Natural killer cell (primary cell): ENCODE measurements around the gene HNRNPK. TPM values are rescaled to one million over a fixed set of nuclear protein-coding genes. Genes with fewer than 3 reads are reported as not detected.
A peak's percentile ranks its signal among the peaks of the same experiment; 100 is the strongest.

Experiments used
- ATAC-seq, 3 donors: fragments of 150-1000 bp in 2 of 3; fragments of 200-7000 bp in 1 of 3; cut with Tn5 transposase; 1 replicate in 1 of 3; 2 replicates in 2 of 3; pipeline ENCODE4 v1.10.0; 2021; ENCODE audit warnings: mild to moderate bottlenecking in 2 of 3, moderate library complexity in 2 of 3
- DNase-seq, 2 donors: peaks; one replicate each; pipeline versions ENCODE4 v3.0.0 to v3.0.0-alpha.2; 2013 to 2021; ENCODE audit warnings: mixed read lengths in 1 of 2
- H3K27ac ChIP-seq: one replicate; pipeline ENCODE4 v1.5.1; 2013; ENCODE audit warnings: mild to moderate bottlenecking, low read length
- H3K27me3 ChIP-seq: one replicate; pipeline ENCODE4 v1.6.1; 2013; ENCODE audit warnings: low read length; ENCODE audit not compliant: control insufficient read depth, insufficient read depth
- H3K36me3 ChIP-seq: one replicate; pipeline ENCODE4 v1.6.1; 2013; ENCODE audit warnings: low read length; ENCODE audit not compliant: control insufficient read depth, insufficient read depth
- H3K4me1 ChIP-seq: one replicate; pipeline ENCODE4 v1.6.1; 2013; ENCODE audit warnings: low read length; ENCODE audit not compliant: control insufficient read depth, insufficient read depth
- H3K4me3 ChIP-seq: one replicate; pipeline ENCODE4 v1.5.1; 2013; ENCODE audit warnings: low read length
- H3K9me3 ChIP-seq: one replicate; pipeline ENCODE4 v1.6.1; 2013; ENCODE audit warnings: low read length; ENCODE audit not compliant: control insufficient read depth, insufficient read depth
- H3K27ac Mint-ChIP-seq, 2 donors: one replicate each; pipeline ENCODE4 v1.8.0; 2022; ENCODE audit warnings: mild to moderate bottlenecking in 2 of 2, mixed read lengths in 2 of 2, moderate library complexity in 1 of 2
- H3K27me3 Mint-ChIP-seq, 2 donors: one replicate each; pipeline ENCODE4 v1.8.0; 2022; ENCODE audit warnings: low read depth in 2 of 2, mixed read lengths in 2 of 2
- H3K36me3 Mint-ChIP-seq: one replicate; pipeline ENCODE4 v1.8.0; 2022; ENCODE audit warnings: mixed read lengths
- H3K4me1 Mint-ChIP-seq, 2 donors: one replicate each; pipeline ENCODE4 v1.8.0; 2022; ENCODE audit warnings: mixed read lengths in 2 of 2
- H3K4me3 Mint-ChIP-seq: one replicate; pipeline ENCODE4 v1.8.0; 2022; ENCODE audit warnings: mild to moderate bottlenecking, moderate library complexity, mixed read lengths
- H3K9me3 Mint-ChIP-seq, 2 donors: one replicate each; pipeline ENCODE4 v1.8.0; 2022; ENCODE audit warnings: mixed read lengths in 2 of 2
- CTCF ChIP-seq: fragments of 200-600 bp; IDR thresholded peaks from one replicate; pipeline ENCODE4 v1.8.0; 2022; ENCODE audit warnings: antibody characterized with exemption
- WGBS: methylation state at CpG from one replicate; pipeline ENCODE4 v1.1.7; 2013; ENCODE audit warnings: missing lambda C conversion rate; ENCODE audit not compliant: insufficient coverage; 5-methylcytosine and 5-hydroxymethylcytosine counted together
- intact Hi-C: fragments of 100-400 bp; cut with micrococcal nuclease; formaldehyde crosslinking; loops from one replicate; pipeline ENCODE4 v1.14.2; 2022
- total RNA-seq, 4 donors: library from RNA; stranded (reverse); fragments of 120-200 nt in 1 of 4; gene quantifications; one replicate each; pipeline versions ENCODE4 v1.2.3 to v1.2.4, GENCODE V29; 2013 to 2022

The HNRNPK gene
- total RNA-seq, 3 donors from 2014 or later (not counting 1 experiment from before 2014, with no cell fraction given) = 703 to 872 (median 771) TPM

- peaks cover 39 to 77% of the 10 kb centered on the region in 2 donors for H3K4me1 Mint-ChIP-seq
- H3K4me1 ChIP-seq = no peaks in the 10 kb centered on the region
- no peaks in the 10 kb centered on the region for H3K9me3 ChIP-seq
- no peaks in the 10 kb centered on the region for H3K9me3 Mint-ChIP-seq
- intact Hi-C loops = no loop called here
- H3K36me3 Mint-ChIP-seq = peaks cover 67% of the 10 kb centered on the region
- ATAC-seq (no peak), DNase-seq (no peak)
- no peak overlapping the region for H3K4me3 ChIP-seq
- no peak for TF ChIP-seq CTCF
- H3K27me3 ChIP-seq = no peaks in the 10 kb centered on the region
- no peak overlapping the region for H3K4me3 Mint-ChIP-seq
- H3K27me3 Mint-ChIP-seq = no peaks in the 10 kb centered on the region
- H3K36me3 ChIP-seq = peaks cover 80% of the 10 kb centered on the region
- WGBS = 90% methylated on average over 3 of the region's 3 CpGs
- peak overlapping the region in 1 of 2 donors; percentile 100 for H3K27ac Mint-ChIP-seq
- H3K27ac ChIP-seq = no peak overlapping the region
These were observed 10.4 kb downstream of the HNRNPK start for GRCh38 chr9:83969602-83970001.

GRCh38 chr9:83967073-83967472 lies 12.9 kb downstream of the HNRNPK start:
- no peaks in the 10 kb centered on the region for H3K9me3 Mint-ChIP-seq
- Histone ChIP-seq H3K27ac (no peak overlapping the region), H3K36me3 (peaks cover 55% of the 10 kb centered on the region), H3K9me3 (no peaks in the 10 kb centered on the region), H3K4me1 (no peaks in the 10 kb centered on the region), H3K4me3 (no peak overlapping the region), H3K27me3 (no peaks in the 10 kb centered on the region)
- H3K27ac Mint-ChIP-seq = peak overlapping the region; percentile 23 to 55
- no peaks in the 10 kb centered on the region for H3K27me3 Mint-ChIP-seq
- DNase-seq (no peak), ATAC-seq (no peak)
- H3K4me1 Mint-ChIP-seq = peaks cover 23 to 60% of the 10 kb centered on the region in 2 donors
- TF ChIP-seq CTCF = no peak
- intact Hi-C loops = no loop called here
- H3K36me3 Mint-ChIP-seq = peaks cover 43% of the 10 kb centered on the region
- peak overlapping the region; percentile 49 for H3K4me3 Mint-ChIP-seq
- WGBS = 73% methylated on average over 1 of the region's 1 CpG

GRCh38 chr9:83966209-83966582 lies 13.8 kb downstream of the HNRNPK start:
- Histone ChIP-seq H3K4me3 (no peak overlapping the region), H3K4me1 (no peaks in the 10 kb centered on the region), H3K27me3 (no peaks in the 10 kb centered on the region), H3K36me3 (peaks cover 46% of the 10 kb centered on the region), H3K9me3 (no peaks in the 10 kb centered on the region), H3K27ac (no peak overlapping the region)
- DNase-seq = no peak
- intact Hi-C loops = no loop called here
- Mint-ChIP-seq H3K4me3 (no peak overlapping the region), H3K27ac (peak overlapping the region; percentile 55 to 78), H3K27me3 (no peaks in the 10 kb centered on the region), H3K4me1 (peaks cover 19 to 51% of the 10 kb centered on the region in 2 donors), H3K9me3 (no peaks in the 10 kb centered on the region), H3K36me3 (peaks cover 34% of the 10 kb centered on the region)
- ATAC-seq = peak in 1 of 3 donors; percentile 19
- TF ChIP-seq CTCF = no peak
- WGBS = 98% methylated on average over 8 of the region's 8 CpGs
